ENCODE results near the gene PTGIR.

Gene PTGIR, protein sequence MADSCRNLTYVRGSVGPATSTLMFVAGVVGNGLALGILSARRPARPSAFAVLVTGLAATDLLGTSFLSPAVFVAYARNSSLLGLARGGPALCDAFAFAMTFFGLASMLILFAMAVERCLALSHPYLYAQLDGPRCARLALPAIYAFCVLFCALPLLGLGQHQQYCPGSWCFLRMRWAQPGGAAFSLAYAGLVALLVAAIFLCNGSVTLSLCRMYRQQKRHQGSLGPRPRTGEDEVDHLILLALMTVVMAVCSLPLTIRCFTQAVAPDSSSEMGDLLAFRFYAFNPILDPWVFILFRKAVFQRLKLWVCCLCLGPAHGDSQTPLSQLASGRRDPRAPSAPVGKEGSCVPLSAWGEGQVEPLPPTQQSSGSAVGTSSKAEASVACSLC

GRCh38 chr19:46624958-46625661, at the start of gene PTGIR:
PTGIR (minus strand) TSS chr19:46625089; CDS start chr19:46624225, 864 bp downstream.
- intact Hi-C loops (cut with DNase I) = no loop called here
- no peak for DNase-seq

GRCh38 chr19:46670813-46671212, 45.9 kb upstream of the PTGIR start:
- no peak for DNase-seq
- intact Hi-C loops (cut with DNase I) = no loop called here

- DNase-seq = no peak
- intact Hi-C loops (cut with DNase I) = loop anchor here (5.0 to 10.0 kb wide), 2 partner anchors 34 to 144 kb away; no protein-coding TSS in a partner anchor
Measured at GRCh38 chr19:46668662-46669061, 43.8 kb upstream of the PTGIR start.

GRCh38 chr19:46665072-46665471, 40.2 kb upstream of the PTGIR start:
- intact Hi-C loops (cut with DNase I) = loop anchor here (5.0 to 10.0 kb wide), 2 partner anchors 37 to 140 kb away; no protein-coding TSS in a partner anchor
- no peak for DNase-seq

- intact Hi-C loops (cut with DNase I) = loop anchor here (5.0 to 10.0 kb wide), 2 partner anchors 60 to 137 kb away; partner anchors contain the start of gene CALM3
- peak; percentile 83 to 98 (median 94) for DNase-seq
Measured at GRCh38 chr19:46661735-46662592, 37.1 kb upstream of the PTGIR start.

DNA sequence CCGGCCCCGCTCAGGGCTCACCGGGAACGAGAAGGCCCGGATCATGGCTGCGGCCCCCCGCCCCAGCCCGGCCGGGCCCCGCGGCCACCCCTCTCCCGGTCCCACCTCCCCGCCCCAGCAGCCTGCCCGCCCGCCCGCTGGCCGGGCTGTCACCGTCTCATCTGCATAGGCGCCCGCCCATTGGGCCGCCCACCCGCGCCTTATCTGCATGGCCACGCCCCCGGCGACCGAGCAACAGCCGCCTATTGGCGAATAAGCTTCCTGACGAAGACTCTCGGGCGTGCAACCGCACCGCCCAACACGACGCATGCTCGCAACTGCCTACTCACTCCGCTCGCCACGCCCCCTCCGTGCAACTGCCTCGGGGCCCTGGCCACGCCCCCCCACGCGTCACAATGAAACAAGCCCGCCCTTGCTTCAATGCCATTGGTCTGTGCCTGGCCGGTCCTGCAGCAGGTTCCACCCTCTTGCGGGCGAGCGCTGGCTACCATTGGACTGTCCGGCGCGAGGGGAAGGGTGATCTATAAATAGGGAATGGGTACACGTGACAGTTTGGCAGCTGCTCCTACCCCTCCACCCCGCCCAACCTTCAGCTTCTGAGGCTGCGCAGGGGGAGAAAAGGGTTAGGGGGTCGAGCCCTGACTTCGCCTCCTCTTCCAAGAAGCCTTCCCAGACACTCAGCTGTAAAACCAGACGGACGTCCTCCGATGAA, 36.3 kb upstream of the PTGIR start, which contains the start of gene DACT3:
Gene DACT3, minus strand, starts transcription at position 163 of the 712 bp plus-strand sequence. Its CDS starts 118 bp downstream, at position 45.
- intact Hi-C loops (cut with DNase I) = loop anchor here (5.0 to 10.0 kb wide), 2 partner anchors 59 to 136 kb away; partner anchors contain the start of gene CALM3
- peak; percentile 100 for DNase-seq

DNA sequence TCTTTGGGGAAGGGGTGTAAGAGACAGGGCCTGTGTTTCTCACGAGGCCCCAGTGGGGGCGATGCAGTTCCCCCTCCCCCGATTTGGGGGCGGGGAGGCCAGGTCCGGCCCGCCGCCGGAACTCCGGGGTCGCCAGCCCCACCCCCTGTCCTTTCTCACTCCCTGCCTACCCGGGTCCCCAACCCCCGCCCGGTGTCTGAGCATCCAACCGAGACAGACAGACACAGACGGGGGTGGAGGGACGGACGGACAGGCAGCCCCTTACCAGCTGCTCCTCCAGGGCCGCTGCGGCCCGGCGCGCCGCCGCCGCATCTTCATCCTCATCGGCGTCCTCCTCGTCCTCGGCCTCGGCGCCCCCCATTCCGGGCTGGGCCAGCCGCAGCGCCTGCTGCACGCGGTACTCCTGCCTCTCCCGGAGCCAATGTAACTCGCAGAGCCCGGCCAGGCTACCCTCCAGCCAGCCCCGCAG, 35.7 kb upstream of the PTGIR start:
- intact Hi-C loops (cut with DNase I) = loop anchor here (1.0 to 10.0 kb wide), 3 partner anchors 46 to 136 kb away; partner anchors contain the start of gene CALM3
- peak in 27 of 42 donors; percentile 18 to 68 (median 38) for DNase-seq

DNA sequence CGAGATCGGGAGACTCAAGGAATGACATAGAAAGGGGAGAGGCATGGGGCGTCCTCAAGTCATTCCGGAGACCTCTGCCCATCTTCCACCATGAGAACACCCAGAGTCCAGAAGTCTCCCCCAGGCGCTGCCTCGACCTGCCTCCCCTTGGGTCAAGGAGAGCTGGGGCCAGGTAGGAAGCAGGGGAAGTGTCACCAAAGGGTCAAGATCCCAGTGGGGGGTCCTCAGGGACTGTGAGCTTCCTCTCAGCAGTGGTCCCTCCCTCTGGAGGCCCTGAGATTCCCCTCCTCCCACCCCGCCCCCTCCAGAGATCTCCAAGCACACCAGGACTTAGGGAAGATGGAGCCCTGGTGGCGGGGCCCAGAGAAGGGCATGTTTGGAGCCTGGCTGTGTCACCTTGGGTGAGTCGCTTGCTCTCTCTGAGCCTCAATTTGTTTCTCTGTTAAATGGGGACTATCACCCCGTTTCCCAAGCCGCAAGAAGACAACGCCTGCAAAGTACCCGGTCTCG, 35.2 kb upstream of the PTGIR start:
- intact Hi-C loops (cut with DNase I) = loop anchor here (1.0 to 10.0 kb wide), 3 partner anchors 46 to 135 kb away; partner anchors contain the start of gene CALM3
- peak in 29 of 42 donors; percentile 14 to 71 (median 37) for DNase-seq

GRCh38 chr19:46659151-46660007, 34.5 kb upstream of the PTGIR start:
- DNase-seq = peak in 41 of 42 donors; percentile 44 to 87 (median 68)
- intact Hi-C loops (cut with DNase I) = loop anchor here (1.0 to 10.0 kb wide), 3 partner anchors 45 to 135 kb away; partner anchors contain the start of gene CALM3

DNA sequence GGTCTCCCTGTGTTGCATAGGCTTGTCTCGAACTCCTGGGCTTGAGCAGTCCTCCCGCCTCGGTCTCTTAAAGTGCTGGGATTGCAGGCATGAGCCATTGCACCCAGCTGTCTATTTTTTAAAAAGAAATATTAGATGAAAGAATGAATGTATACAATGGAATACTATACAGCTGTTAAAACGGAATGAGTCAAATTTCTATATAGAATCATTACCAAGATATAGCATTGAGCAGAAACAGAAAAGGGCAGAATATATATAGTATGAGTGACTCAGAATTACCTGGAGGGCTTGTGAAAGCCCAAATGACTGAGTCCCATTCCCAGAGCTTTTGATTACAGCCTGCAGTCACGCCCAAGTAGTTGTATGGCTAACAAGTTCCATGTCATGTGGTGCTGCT, 31.7 kb upstream of the PTGIR start:
- DNase-seq = no peak
- intact Hi-C loops (cut with DNase I) = no loop called here

GRCh38 chr19:46654621-46655152, 29.8 kb upstream of the PTGIR start:
- peak; percentile 60 to 91 (median 84) for DNase-seq
- intact Hi-C loops (cut with DNase I) = no loop called here

- DNase-seq = no peak
- intact Hi-C loops (cut with DNase I) = no loop called here
Measured at GRCh38 chr19:46650445-46650844, 25.6 kb upstream of the PTGIR start.

DNA sequence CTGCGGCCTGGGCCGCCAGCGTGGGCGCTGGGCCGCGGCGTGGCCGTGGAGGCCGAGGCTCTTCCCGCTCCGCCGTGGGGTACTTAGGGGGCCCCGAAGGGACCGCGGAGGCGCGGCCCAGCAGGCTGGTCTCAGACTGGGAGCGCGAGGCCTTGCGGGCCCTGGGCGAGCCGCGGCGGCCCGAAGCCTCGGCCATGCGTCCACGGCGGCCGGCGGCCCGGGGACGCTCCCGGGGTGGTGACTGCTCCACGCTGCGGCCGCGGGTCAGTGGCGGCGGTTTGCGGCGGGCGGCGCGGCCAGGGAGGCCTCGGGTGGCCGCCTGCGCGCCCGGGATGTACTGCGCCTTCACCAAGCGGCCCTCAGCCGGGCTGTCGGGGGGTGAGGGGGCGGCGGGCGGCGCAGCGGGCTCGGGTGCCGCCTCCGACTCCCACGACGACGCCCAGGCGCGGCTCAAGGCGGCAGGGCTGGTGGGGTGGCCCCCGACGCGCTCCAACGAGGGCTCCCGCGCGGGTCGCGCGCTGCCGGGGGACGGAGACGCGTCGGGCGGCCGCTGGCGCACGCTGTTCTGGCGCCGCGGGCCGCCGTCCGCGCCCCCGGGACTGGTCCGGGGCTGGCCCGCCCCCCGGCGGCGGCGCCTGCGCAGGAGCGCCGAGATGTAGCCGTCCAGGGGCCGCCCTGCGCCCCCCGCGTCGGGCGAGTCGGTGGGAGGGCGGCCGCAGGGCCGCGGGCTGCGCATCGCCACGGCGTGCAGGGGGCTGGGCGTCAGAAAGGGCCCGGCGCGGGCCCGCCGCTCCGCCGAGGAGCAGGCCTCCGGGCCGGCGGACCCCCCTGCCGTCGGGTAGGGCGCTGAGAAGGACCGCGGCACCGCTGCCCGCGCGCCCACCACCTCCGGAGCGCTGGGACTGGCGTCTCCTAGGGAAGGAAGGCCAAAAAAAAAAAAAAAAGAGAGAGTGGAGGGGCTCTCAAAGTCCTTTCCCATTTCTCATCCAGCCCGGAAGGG, 24.4 kb upstream of the PTGIR start:
- intact Hi-C loops (cut with DNase I) = no loop called here
- no peak for DNase-seq

DNA sequence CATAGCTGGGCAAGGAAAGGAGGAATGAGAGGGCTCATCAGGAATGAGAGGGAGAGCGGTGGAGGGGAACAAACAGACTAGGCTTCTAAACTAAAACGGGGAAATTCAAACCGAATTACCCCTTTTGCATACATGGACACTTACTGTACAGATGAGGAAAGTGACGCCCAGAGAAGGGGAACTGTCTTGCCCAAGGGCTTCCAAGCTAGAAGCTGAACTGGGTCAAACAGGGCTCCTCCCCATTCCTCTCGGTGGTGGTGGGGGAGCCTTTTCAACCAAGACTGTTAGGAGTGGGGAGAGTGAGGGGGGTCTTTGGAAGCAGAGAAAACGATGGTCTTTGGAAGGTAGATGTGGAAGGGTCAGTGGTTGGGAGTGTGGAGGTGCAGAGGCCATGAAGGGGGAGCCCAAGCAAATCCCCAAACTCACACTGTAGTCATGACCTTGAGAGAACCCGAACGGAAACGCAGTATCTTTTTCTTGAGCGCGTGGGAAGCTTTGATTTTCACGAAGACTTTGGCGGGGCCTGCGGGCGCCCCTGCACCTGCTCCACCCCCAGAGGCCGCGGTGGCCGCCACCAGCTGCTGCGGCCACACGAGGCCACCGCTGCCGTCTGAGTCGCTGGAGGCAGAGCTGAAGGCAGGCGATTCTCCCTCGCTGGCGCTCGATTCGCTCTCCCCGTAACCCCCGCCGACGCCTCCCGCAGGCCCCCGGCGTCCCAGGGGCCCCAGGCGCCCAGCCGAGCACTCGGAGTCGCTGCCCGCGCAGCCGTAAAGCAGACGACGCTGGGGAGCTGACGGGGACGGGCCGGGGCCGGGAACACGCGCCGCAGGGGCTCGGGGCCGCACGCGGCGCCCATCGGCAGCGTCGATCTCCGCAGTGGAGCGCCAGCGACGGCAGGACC, 23.4 kb upstream of the PTGIR start:
- intact Hi-C loops (cut with DNase I) = no loop called here
- DNase-seq = peak in 1 of 42 donors; percentile 8
